LNCaP clone FGC (cell line): Measurements from ENCODE around the gene OSBPL9.

ENCODE experiments used
- DNase-seq: peaks from one replicate; pipeline ENCODE4 v3.0.0-alpha.2; 2011; ENCODE audit warnings: low read depth
- H3K4me3 ChIP-seq: 2 replicates; pipeline ENCODE4 v1.5.1; 2011; ENCODE audit warnings: mild to moderate bottlenecking, low read depth, low read length, control low read depth
- CTCF ChIP-seq: IDR thresholded peaks from 2 replicates; pipeline ENCODE4 v1.5.1; 2012; ENCODE audit warnings: mild to moderate bottlenecking; ENCODE audit not compliant: control insufficient read depth, insufficient read depth; ENCODE audit errors: extremely low read depth

OSBPL9 gene

GRCh38 chr1:51689075-51689440, 72.2 kb downstream of the OSBPL9 start:
- TF ChIP-seq CTCF = no peak
- DNase-seq = no peak
- H3K4me3 ChIP-seq = no peak overlapping the region

- no peak overlapping the region for H3K4me3 ChIP-seq
- TF ChIP-seq CTCF = no peak
- no peak for DNase-seq
These were observed 72.8 kb downstream of the OSBPL9 start for GRCh38 chr1:51689643-51690042.

GRCh38 chr1:51690285-51690961, 73.5 kb downstream of the OSBPL9 start:
- DNase-seq = peak; percentile 14
- no peak overlapping the region for H3K4me3 ChIP-seq
- TF ChIP-seq CTCF = no peak

- no peak for DNase-seq
- no peak for TF ChIP-seq CTCF
- H3K4me3 ChIP-seq = no peak overlapping the region
These were observed 75.0 kb downstream of the OSBPL9 start for GRCh38 chr1:51691920-51692319.

- no peak for DNase-seq
- no peak overlapping the region for H3K4me3 ChIP-seq
- TF ChIP-seq CTCF = no peak
These were observed 76.7 kb downstream of the OSBPL9 start for GRCh38 chr1:51693419-51694155.

GRCh38 chr1:51697166-51697565, 80.3 kb downstream of the OSBPL9 start:
- TF ChIP-seq CTCF = no peak
- H3K4me3 ChIP-seq = no peak overlapping the region
- DNase-seq = no peak
